Inferior parietal cortex (tissue), 1 donor: ENCODE measurements around the gene SPATA2L.

ENCODE experiments used
- DNase-seq: peaks from one replicate; pipeline ENCODE4 v3.0.0-alpha.2; 2016; ENCODE audit errors: extremely low spot score

Gene SPATA2L

GRCh38 chr16:89701425-89702406 is at the start of gene SPATA2L:
SPATA2L (minus strand) TSS chr16:89701705; CDS start chr16:89701232, 473 bp downstream.
- peak; percentile 68 for DNase-seq

- no peak for DNase-seq
These were observed 48.1 kb upstream of the SPATA2L start for GRCh38 chr16:89749637-89750036.

- DNase-seq = no peak
These were observed 47.4 kb upstream of the SPATA2L start for GRCh38 chr16:89748921-89749320.

GRCh38 chr16:89748076-89748475 is 46.6 kb upstream of the SPATA2L start:
- DNase-seq = no peak

GRCh38 chr16:89746043-89746442 is 44.5 kb upstream of the SPATA2L start:
- no peak for DNase-seq

- no peak for DNase-seq
These were observed 43.3 kb upstream of the SPATA2L start for GRCh38 chr16:89744813-89745212.

- no peak for DNase-seq
These were observed 41.4 kb upstream of the SPATA2L start for GRCh38 chr16:89742948-89743347.

- DNase-seq = no peak
These were observed 40.0 kb upstream of the SPATA2L start for GRCh38 chr16:89741342-89742014.

GRCh38 chr16:89739383-89739782 is 37.9 kb upstream of the SPATA2L start:
- no peak for DNase-seq

GRCh38 chr16:89738538-89739317 is 37.2 kb upstream of the SPATA2L start:
- DNase-seq = no peak

GRCh38 chr16:89738072-89738377 is 36.5 kb upstream of the SPATA2L start:
- DNase-seq = no peak

GRCh38 chr16:89737341-89738071 is 36.0 kb upstream of the SPATA2L start:
- DNase-seq = no peak

GRCh38 chr16:89736554-89736953 is 35.0 kb upstream of the SPATA2L start:
- DNase-seq = no peak

GRCh38 chr16:89733792-89734191 is 32.3 kb upstream of the SPATA2L start:
- DNase-seq = no peak

- no peak for DNase-seq
These were observed 31.8 kb upstream of the SPATA2L start for GRCh38 chr16:89733322-89733721.

- no peak for DNase-seq
These were observed 31.4 kb upstream of the SPATA2L start for GRCh38 chr16:89732918-89733242.

GRCh38 chr16:89732142-89732917 is 30.8 kb upstream of the SPATA2L start:
- DNase-seq = no peak

- no peak for DNase-seq
These were observed 29.2 kb upstream of the SPATA2L start for GRCh38 chr16:89730610-89731234.

GRCh38 chr16:89729863-89730593 is 28.5 kb upstream of the SPATA2L start:
- DNase-seq = no peak

- DNase-seq = no peak
These were observed 27.8 kb upstream of the SPATA2L start for GRCh38 chr16:89729293-89729692.
